ENCODE data around the gene NFKBIB.

- TF ChIP-seq, protein P1, sequence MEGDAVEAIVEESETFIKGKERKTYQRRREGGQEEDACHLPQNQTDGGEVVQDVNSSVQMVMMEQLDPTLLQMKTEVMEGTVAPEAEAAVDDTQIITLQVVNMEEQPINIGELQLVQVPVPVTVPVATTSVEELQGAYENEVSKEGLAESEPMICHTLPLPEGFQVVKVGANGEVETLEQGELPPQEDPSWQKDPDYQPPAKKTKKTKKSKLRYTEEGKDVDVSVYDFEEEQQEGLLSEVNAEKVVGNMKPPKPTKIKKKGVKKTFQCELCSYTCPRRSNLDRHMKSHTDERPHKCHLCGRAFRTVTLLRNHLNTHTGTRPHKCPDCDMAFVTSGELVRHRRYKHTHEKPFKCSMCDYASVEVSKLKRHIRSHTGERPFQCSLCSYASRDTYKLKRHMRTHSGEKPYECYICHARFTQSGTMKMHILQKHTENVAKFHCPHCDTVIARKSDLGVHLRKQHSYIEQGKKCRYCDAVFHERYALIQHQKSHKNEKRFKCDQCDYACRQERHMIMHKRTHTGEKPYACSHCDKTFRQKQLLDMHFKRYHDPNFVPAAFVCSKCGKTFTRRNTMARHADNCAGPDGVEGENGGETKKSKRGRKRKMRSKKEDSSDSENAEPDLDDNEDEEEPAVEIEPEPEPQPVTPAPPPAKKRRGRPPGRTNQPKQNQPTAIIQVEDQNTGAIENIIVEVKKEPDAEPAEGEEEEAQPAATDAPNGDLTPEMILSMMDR (IDR thresholded peaks at IDR 0.05; ENCODE audit: insufficient read depth, low read depth, low read length) = no peak
- TF ChIP-seq EZH2 (IDR thresholded peaks at IDR 0.05; ENCODE audit: insufficient read depth, low read length) = no peak
Measured at GRCh38 chr19:38900202-38900629, 447 bp downstream of the NFKBIB start.
